COLO668 (cell line): ENCODE results near the gene PCDHA12.
"Not testable (repeated sequence)": the region's sequence is repeated elsewhere in the genome, so short reads cannot be mapped to it uniquely, and the experiment has no call there.

Experiments used
- DNase-seq: peaks from one replicate; lab custom pipeline; 2025; ENCODE audit not compliant: unreplicated experiment; lab: John Stamatoyannopoulos, UW

Gene PCDHA12, protein sequence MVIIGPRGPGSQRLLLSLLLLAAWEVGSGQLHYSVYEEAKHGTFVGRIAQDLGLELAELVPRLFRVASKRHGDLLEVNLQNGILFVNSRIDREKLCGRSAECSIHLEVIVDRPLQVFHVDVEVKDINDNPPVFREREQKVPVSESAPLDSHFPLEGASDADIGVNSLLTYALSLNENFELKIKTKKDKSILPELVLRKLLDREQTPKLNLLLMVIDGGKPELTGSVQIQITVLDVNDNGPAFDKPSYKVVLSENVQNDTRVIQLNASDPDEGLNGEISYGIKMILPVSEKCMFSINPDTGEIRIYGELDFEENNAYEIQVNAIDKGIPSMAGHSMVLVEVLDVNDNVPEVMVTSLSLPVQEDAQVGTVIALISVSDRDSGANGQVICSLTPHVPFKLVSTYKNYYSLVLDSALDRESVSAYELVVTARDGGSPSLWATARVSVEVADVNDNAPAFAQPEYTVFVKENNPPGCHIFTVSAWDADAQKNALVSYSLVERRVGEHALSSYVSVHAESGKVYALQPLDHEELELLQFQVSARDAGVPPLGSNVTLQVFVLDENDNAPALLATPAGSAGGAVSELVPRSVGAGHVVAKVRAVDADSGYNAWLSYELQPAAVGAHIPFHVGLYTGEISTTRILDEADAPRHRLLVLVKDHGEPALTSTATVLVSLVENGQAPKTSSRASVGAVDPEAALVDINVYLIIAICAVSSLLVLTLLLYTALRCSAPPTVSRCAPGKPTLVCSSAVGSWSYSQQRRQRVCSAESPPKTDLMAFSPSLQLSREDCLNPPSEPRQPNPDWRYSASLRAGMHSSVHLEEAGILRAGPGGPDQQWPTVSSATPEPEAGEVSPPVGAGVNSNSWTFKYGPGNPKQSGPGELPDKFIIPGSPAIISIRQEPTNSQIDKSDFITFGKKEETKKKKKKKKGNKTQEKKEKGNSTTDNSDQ

GRCh38 chr5:140875085-140876065 lies at the start of gene PCDHA12:
Gene PCDHA12, plus strand, starts transcription at chr5:140875308. Its CDS starts 165 bp downstream, at chr5:140875473.
- DNase-seq: no peak

GRCh38 chr5:140827704-140828361 lies 47.3 kb upstream of the PCDHA12 start, which contains the start of gene PCDHA6:
Gene PCDHA6, plus strand, starts transcription at chr5:140827960. Its CDS starts 132 bp downstream, at chr5:140828092.
- DNase-seq: no peak

- no peak for DNase-seq
These were observed 46.8 kb upstream of the PCDHA12 start for GRCh38 chr5:140828362-140828737.

DNA sequence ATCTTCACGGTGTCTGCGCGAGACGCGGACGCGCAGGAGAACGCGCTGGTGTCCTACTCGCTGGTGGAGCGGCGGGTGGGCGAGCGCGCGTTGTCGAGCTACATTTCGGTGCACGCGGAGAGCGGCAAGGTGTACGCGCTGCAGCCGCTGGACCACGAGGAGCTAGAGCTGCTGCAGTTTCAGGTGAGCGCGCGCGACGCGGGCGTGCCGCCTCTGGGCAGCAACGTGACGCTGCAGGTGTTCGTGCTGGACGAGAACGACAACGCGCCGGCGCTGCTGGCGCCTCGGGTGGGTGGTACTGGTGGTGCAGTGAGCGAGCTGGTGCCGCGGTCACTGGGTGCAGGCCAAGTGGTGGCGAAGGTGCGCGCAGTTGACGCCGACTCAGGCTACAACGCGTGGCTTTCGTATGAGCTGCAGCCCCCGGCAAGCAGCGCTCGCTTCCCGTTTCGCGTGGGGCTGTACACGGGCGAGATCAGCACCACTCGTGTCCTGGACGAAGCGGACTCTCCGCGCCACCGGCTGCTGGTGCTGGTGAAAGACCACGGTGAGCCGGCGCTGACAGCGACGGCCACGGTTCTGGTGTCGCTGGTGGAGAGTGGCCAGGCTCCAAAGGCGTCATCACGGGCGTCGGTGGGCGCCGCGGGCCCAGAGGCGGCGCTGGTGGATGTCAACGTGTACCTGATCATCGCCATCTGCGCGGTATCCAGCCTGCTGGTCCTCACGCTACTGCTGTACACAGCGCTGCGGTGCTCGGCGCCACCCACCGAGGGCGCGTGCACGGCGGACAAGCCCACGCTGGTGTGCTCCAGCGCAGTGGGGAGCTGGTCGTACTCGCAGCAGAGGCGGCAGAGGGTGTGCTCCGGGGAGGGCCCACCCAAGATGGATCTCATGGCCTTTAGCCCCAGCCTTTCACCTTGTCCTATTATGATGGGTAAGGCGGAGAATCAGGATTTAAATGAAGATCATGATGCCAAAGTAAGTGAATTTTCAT lies 45.3 kb upstream of the PCDHA12 start:
- not testable (repeated sequence) for DNase-seq

DNA sequence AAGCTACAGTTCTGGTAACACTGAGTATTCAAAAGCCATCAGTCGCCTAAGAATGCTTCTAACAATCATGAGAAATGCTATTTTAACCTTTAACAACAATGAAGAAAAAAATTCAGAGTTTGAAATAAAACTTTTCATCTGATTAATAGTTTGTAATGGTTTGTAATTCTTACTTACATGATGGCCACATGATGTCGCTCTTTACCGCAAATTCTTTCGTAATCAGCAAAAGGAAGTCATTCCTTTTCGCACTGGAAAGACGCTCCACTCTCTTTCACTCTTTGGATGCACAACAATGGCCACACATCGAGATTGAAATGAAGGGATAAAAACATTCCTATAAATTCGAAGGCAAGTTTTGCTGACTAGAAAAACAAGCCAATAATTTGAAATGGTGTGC lies 41.1 kb upstream of the PCDHA12 start, which contains the start of gene PCDHA7:
PCDHA7 (plus strand) TSS at position 277 of the 400 bp plus-strand sequence; CDS start at position 392, 115 bp downstream.
- DNase-seq: no peak

DNA sequence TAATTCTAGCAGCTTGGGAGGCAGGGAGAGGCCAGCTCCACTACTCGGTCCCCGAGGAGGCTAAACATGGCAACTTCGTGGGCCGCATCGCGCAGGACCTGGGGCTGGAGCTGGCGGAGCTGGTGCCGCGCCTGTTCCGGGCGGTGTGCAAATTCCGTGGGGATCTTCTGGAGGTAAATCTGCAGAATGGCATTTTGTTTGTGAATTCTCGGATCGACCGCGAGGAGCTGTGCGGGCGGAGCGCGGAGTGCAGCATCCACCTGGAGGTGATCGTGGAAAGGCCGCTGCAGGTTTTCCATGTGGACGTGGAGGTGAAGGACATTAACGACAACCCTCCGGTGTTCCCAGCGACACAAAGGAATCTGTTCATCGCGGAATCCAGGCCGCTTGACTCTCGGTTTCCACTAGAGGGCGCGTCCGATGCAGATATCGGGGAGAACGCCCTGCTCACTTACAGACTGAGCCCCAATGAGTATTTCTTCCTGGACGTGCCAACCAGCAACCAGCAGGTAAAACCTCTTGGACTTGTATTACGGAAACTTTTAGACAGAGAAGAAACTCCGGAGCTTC lies 40.6 kb upstream of the PCDHA12 start:
- DNase-seq: not testable (repeated sequence)

- DNase-seq: no peak
These were observed 39.2 kb upstream of the PCDHA12 start for GRCh38 chr5:140835622-140836510.

DNA sequence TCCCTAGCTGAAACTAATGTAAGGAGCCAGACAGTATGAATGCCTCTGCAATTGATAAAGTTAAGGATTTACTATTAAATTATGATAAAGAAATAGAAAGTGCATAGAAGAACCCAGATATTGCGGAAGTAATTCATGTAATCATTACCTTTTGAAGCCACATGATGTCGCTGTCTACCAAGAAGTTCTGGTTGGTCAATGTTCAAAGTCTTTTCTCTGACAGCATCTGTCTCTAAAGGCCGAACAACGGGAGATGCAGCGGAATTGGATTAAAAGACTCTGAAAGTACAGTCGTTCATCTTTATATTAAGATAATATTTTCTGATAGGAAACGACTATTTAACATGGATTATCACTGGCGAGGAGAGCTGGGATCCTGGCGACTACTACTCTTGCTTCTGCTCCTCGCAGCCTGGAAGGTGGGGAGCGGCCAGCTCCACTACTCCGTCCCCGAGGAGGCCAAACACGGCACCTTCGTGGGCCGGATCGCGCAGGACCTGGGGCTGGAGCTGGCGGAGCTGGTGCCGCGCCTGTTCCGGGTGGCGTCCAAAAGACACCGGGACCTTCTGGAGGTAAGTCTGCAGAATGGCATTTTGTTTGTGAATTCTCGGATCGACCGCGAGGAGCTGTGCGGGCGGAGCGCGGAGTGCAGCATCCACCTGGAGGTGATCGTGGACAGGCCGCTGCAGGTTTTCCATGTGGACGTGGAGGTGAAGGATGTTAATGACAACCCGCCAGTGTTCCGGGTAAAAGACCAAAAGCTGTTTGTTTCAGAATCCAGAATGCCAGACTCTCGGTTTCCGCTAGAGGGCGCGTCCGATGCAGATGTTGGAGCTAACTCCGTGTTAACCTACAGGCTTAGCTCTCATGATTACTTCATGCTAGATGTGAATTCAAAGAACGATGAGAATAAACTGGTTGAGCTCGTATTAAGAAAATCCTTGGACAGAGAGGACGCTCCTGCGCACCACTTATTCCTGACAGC lies 33.8 kb upstream of the PCDHA12 start, which contains the start of gene PCDHA8:
PCDHA8 (plus strand) TSS at position 210 of the 985 bp plus-strand sequence; CDS start at position 345, 135 bp downstream.
- DNase-seq: no peak

DNA sequence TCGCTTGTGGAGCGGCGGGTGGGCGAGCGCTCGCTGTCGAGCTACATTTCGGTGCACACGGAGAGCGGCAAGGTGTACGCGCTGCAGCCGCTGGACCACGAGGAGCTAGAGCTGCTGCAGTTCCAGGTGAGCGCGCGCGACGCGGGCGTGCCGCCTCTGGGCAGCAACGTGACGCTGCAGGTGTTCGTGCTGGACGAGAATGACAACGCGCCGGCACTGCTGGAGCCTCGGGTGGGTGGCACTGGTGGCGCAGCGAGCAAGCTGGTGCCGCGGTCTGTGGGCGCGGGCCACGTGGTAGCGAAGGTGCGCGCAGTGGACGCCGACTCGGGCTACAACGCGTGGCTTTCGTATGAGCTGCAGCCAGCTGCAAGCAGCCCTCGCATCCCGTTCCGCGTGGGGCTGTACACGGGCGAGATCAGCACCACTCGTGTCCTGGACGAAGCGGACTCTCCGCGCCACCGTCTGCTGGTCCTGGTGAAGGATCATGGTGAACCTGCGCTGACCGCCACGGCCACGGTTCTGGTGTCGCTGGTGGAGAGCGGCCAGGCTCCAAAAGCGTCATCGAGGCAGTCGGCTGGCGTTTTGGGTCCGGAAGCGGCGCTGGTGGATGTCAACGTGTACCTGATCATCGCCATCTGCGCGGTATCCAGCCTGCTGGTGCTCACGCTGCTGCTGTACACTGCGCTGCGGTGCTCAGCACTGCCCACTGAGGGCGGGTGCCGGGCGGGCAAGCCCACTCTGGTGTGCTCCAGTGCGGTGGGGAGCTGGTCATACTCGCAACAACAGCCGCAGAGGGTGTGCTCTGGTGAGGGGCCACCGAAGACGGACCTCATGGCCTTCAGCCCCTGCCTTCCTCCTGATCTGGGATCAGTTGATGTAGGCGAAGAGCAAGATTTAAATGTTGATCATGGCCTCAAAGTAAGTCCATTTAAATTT lies 32.0 kb upstream of the PCDHA12 start:
- no peak for DNase-seq

GRCh38 chr5:140848139-140849102 lies 26.7 kb upstream of the PCDHA12 start, which contains the start of gene PCDHA9:
Gene PCDHA9, plus strand, starts transcription at chr5:140848382. Its CDS starts 114 bp downstream, at chr5:140848496.
- not testable (repeated sequence) for DNase-seq

GRCh38 chr5:140849831-140850634 lies 25.1 kb upstream of the PCDHA12 start:
- not testable (repeated sequence) for DNase-seq

GRCh38 chr5:140855772-140856674 lies 19.1 kb upstream of the PCDHA12 start, which contains the start of gene PCDHA10:
Gene PCDHA10, plus strand, starts transcription at chr5:140855897. Its CDS starts 152 bp downstream, at chr5:140856049.
- no peak for DNase-seq
